Calu3 (cell line): Measurements from ENCODE around the gene FYCO1. TPM values are rescaled to one million over a fixed set of nuclear protein-coding genes. Genes with fewer than 3 reads are reported as not detected.

Experiments used
- BruUV-seq: library from RNA; stranded (reverse); fragments of 400-500 nt; replicated peaks from 2 replicates; lab custom pipeline; 2021; lab: Mats Ljungman, UMichigan
- CTCF ChIA-PET: fragments of 300-600 bp; sonication (Branson Sonifier 250); formaldehyde crosslinking; loops from one replicate; lab custom pipeline; 2022; ENCODE audit warnings: antibody characterized with exemption; lab: Charles Lee
- DNase-seq: peaks from one replicate; pipeline ENCODE4 v3.0.0; 2022
- H3K27ac Mint-ChIP-seq: one replicate; pipeline ENCODE4 v1.8.0; 2022; ENCODE audit warnings: mixed read lengths; ENCODE audit not compliant: unreplicated experiment
- H3K27me3 Mint-ChIP-seq: one replicate; pipeline ENCODE4 v1.8.0; 2022; ENCODE audit warnings: mixed read lengths; ENCODE audit not compliant: unreplicated experiment
- H3K36me3 Mint-ChIP-seq: one replicate; pipeline ENCODE4 v1.8.0; 2022; ENCODE audit warnings: mild to moderate bottlenecking, moderate library complexity, mixed read lengths; ENCODE audit not compliant: insufficient read depth, unreplicated experiment
- H3K4me1 Mint-ChIP-seq: one replicate; pipeline ENCODE4 v1.8.0; 2022; ENCODE audit warnings: mild to moderate bottlenecking, low read depth, mixed read lengths; ENCODE audit not compliant: unreplicated experiment
- H3K4me3 Mint-ChIP-seq: one replicate; pipeline ENCODE4 v1.8.0; 2022; ENCODE audit warnings: mild to moderate bottlenecking, low read depth, moderate library complexity, mixed read lengths; ENCODE audit not compliant: unreplicated experiment
- H3K9me3 Mint-ChIP-seq: one replicate; pipeline ENCODE4 v1.8.0; 2022; ENCODE audit warnings: low read depth, mixed read lengths; ENCODE audit not compliant: unreplicated experiment
- intact Hi-C: fragments of 100-400 bp; cut with micrococcal nuclease; formaldehyde crosslinking; loops from one replicate; pipeline ENCODE4 v1.10.0; 2022; ENCODE audit not compliant: unreplicated experiment
- total RNA-seq: library from RNA; stranded (reverse); gene quantifications from 2 replicates; pipeline ENCODE4 v1.2.3, GENCODE V29; 2022
- TF ChIP-seq, protein P1 (sequence below): fragments of 200-600 bp; IDR thresholded peaks from one replicate; pipeline ENCODE4 v1.8.0; 2022; ENCODE audit warnings: antibody characterized with exemption; ENCODE audit not compliant: unreplicated experiment

Gene FYCO1
- total RNA-seq, 1 experiment from 2014 or later: 24.5 TPM

- Mint-ChIP-seq H3K4me1 (peaks cover 28% of the 10 kb centered on the region), H3K9me3 (no peaks in the 10 kb centered on the region), H3K36me3 (peaks cover 5% of the 10 kb centered on the region), H3K4me3 (peak overlapping the region; percentile 12), H3K27ac (peak overlapping the region; percentile 37), H3K27me3 (no peaks in the 10 kb centered on the region)
- intact Hi-C loops: loop anchor here (5.0 kb wide), 1 partner anchor 92 kb away; no protein-coding TSS in a partner anchor
- TF ChIP-seq, protein P1, sequence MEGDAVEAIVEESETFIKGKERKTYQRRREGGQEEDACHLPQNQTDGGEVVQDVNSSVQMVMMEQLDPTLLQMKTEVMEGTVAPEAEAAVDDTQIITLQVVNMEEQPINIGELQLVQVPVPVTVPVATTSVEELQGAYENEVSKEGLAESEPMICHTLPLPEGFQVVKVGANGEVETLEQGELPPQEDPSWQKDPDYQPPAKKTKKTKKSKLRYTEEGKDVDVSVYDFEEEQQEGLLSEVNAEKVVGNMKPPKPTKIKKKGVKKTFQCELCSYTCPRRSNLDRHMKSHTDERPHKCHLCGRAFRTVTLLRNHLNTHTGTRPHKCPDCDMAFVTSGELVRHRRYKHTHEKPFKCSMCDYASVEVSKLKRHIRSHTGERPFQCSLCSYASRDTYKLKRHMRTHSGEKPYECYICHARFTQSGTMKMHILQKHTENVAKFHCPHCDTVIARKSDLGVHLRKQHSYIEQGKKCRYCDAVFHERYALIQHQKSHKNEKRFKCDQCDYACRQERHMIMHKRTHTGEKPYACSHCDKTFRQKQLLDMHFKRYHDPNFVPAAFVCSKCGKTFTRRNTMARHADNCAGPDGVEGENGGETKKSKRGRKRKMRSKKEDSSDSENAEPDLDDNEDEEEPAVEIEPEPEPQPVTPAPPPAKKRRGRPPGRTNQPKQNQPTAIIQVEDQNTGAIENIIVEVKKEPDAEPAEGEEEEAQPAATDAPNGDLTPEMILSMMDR: no peak
- no peak for DNase-seq
- no TSS peak for BruUV-seq
- CTCF ChIA-PET: interaction anchor here (0.8 to 1.1 kb wide), 5 partner anchors 9 to 223 kb away, joined by 3 to 4 read pairs (median 3); partner anchors contain the start of genes CCR1 and FYCO1
Observed at GRCh38 chr3:45985532-45986302, 9.9 kb downstream of the FYCO1 start.

DNA sequence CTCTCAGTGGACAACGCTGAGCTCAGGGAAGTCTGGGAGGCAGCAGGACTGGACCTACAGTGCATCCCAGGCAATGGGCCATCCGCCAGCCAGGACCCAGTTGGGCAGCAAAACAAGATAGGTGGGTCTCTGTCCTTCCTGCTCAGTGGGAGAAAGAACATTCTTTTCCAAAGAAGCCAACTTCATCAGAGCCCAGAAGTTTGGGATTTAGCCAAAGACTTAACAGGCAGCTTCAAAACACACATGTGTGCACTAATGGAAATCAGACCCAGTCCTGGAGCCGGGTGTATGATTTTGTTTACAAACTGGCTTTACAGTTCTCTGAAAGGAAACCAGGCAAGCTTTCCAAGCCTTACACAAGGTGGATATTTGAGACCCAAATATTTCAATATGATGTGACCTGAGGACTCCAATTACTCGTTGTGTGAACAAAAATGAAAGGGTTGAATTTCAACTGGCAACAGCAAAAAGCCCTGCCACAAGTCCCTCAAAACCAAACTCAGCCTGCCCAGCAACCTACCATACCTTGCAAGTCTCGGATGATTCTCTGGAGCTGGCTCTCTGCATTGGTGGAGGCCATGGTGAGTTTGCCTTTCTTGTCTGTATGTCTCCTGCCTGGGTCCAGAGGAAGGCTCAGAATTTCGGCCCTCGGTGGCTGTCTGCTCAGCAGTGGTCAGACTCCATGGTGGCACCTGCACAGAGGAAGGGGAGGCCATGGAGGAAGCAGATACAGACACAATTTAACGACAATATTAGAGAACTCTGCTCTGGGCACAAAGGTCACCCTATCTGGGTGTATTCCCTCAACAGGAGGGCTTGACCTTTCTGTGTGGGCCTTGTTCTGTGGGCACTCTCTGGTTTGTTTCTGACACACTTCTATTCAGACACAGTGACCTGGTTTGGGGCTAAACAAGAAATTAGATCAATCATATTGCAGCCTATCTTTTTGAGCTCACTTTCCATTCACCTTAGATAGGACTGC lies 11.0 kb downstream of the FYCO1 start:
- intact Hi-C loops: loop anchor here (5.0 kb wide), 1 partner anchor 93 kb away; no protein-coding TSS in a partner anchor
- BruUV-seq: no TSS peak
- peaks cover 9% of the 10 kb centered on the region for H3K36me3 Mint-ChIP-seq
- CTCF ChIA-PET: no interaction called here
- no peak for DNase-seq
- TF ChIP-seq, protein P1: no peak
- H3K27me3 Mint-ChIP-seq: no peaks in the 10 kb centered on the region
- no peaks in the 10 kb centered on the region for H3K9me3 Mint-ChIP-seq
- no peak overlapping the region for H3K27ac Mint-ChIP-seq
- H3K4me1 Mint-ChIP-seq: peaks cover 28% of the 10 kb centered on the region
- no peak overlapping the region for H3K4me3 Mint-ChIP-seq

GRCh38 chr3:45983770-45984169 lies 11.9 kb downstream of the FYCO1 start:
- H3K4me1 Mint-ChIP-seq: peaks cover 30% of the 10 kb centered on the region
- no TSS peak for BruUV-seq
- H3K9me3 Mint-ChIP-seq: no peaks in the 10 kb centered on the region
- H3K27me3 Mint-ChIP-seq: no peaks in the 10 kb centered on the region
- H3K4me3 Mint-ChIP-seq: no peak overlapping the region
- H3K36me3 Mint-ChIP-seq: peaks cover 12% of the 10 kb centered on the region
- CTCF ChIA-PET: no interaction called here
- no peak overlapping the region for H3K27ac Mint-ChIP-seq
- DNase-seq: no peak
- intact Hi-C loops: no loop called here
- TF ChIP-seq, protein P1: no peak

DNA sequence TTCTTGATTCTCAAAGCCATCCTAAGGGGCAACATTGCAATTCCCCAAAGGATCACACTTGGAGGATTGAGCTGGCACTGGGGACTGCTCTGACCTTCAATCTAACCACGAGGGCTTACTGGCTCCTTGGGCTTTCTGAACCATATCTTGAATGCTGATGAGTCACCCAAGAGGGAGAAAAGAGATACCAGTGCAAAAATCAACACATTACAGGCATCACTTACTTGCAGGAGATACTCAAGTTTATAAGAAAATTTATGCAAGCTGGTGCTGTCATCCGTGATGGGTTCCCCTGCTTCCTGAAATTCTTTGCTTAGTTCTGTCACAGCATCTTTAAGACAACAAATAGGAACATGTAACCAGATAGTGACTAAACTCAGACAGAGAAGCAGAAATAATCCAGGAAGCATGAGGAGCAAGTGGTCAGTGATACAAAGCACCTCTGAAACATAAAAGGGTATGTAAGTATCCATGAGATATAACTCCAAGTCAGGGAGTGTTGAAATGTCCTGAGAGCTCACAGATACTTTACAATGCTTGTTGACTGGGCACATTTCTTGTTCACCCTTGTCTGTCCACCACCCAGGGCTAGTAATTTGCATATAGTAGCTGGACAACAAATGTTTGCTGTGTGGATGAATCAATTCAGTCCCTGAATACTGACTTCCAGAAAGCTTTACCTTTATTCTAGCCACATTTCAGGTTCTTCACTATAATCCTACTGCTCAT lies 14.1 kb downstream of the FYCO1 start:
- CTCF ChIA-PET: no interaction called here
- H3K27ac Mint-ChIP-seq: no peak overlapping the region
- intact Hi-C loops: no loop called here
- no TSS peak for BruUV-seq
- no peak overlapping the region for H3K4me3 Mint-ChIP-seq
- no peaks in the 10 kb centered on the region for H3K9me3 Mint-ChIP-seq
- DNase-seq: no peak
- H3K27me3 Mint-ChIP-seq: no peaks in the 10 kb centered on the region
- H3K4me1 Mint-ChIP-seq: peaks cover 19% of the 10 kb centered on the region
- TF ChIP-seq, protein P1: no peak
- H3K36me3 Mint-ChIP-seq: peaks cover 17% of the 10 kb centered on the region
